Sigmoid colon (tissue), 7 donors: ENCODE measurements around the gene FNDC8. TPM values are rescaled to one million over a fixed set of nuclear protein-coding genes. Genes with fewer than 3 reads are reported as not detected.

Experiments
- DNase-seq: peaks from one replicate; pipeline ENCODE4 v3.0.0-alpha.2; 2019
- H3K27ac ChIP-seq, 4 donors: fragments of 200-600 bp; sonication (generic); one replicate each; pipeline ENCODE4 v1.5.1; 2016 to 2019; ENCODE audit warnings: mild to moderate bottlenecking in 1 of 4
- H3K27me3 ChIP-seq, 3 donors: fragments of 200-600 bp; sonication (generic); one replicate each; pipeline ENCODE4 v1.5.1; 2019; ENCODE audit warnings: mild to moderate bottlenecking in 1 of 3
- H3K36me3 ChIP-seq, 4 donors: fragments of 200-600 bp; sonication (generic); one replicate each; pipeline ENCODE4 v1.5.1; 2016 to 2019
- H3K4me1 ChIP-seq, 4 donors: fragments of 200-600 bp; sonication (generic); one replicate each; pipeline ENCODE4 v1.5.1; 2017 to 2019
- H3K4me3 ChIP-seq, 4 donors: fragments of 200-600 bp; sonication (generic); one replicate each; pipeline ENCODE4 v1.5.1; 2017 to 2019; ENCODE audit warnings: mild to moderate bottlenecking in 2 of 4, moderate library complexity in 1 of 4
- H3K9me3 ChIP-seq, 4 donors: fragments of 200-600 bp in 3 of 4; sonication (generic) in 3 of 4; one replicate each; pipeline versions ENCODE4 v1.5.1 to v1.6.1; 2013 to 2019
- EP300 ChIP-seq, 4 donors: sonication (generic); formaldehyde crosslinking; IDR thresholded peaks; one replicate each; pipeline ENCODE4 v1.6.1; 2017; ENCODE audit warnings: antibody characterized with exemption in 4 of 4
- POLR2A ChIP-seq, 2 donors: fragments of 450-650 bp; IDR thresholded peaks; one replicate each; pipeline ENCODE4 v1.6.1; 2016; ENCODE audit warnings: antibody characterized with exemption in 2 of 2, mild to moderate bottlenecking in 2 of 2, moderate library complexity in 2 of 2
- POLR2AphosphoS5 ChIP-seq, 4 donors: sonication (generic); formaldehyde crosslinking; IDR thresholded peaks; one replicate each; pipeline ENCODE4 v1.6.1; 2017; ENCODE audit warnings: antibody characterized with exemption in 4 of 4
- WGBS, 2 donors: extraction: QIAGEN DNeasy Blood & Tissue Kit; methylation state at CpG; one replicate each; pipeline ENCODE4 v1.1.7; 2013; 5-methylcytosine and 5-hydroxymethylcytosine counted together
- intact Hi-C: fragments of 100-400 bp; cut with DNase I; formaldehyde crosslinking; loops from one replicate; pipeline ENCODE4 v1.15.1; 2023
- polyA plus RNA-seq, 3 donors: library from polyadenylated mRNA; stranded (reverse); fragments of 200-250 nt; gene quantifications; one replicate each; pipeline ENCODE4 v1.2.3, GENCODE V29; 2013
- total RNA-seq, 4 donors: library from RNA; depleted of rRNA; stranded (reverse); fragments of >200 nt; gene quantifications; one replicate each; pipeline ENCODE4 v1.1.0, GENCODE V29; 2016
- TF ChIP-seq, protein P1 (sequence below), 4 experiments: fragments of 450-650 bp in 3 of 4; fragments of 200-600 bp in 1 of 4; IDR thresholded peaks; one replicate each; pipeline ENCODE4 v1.5.1; 2016 to 2019; ENCODE audit warnings: antibody characterized with exemption in 4 of 4, mild to moderate bottlenecking in 3 of 4, moderate library complexity in 2 of 4
- donor health status: healthy with polysubstance abuse.
- donor health status: Bipolar disorder and iron deficiency.
- donor health status: healthy.

The FNDC8 gene
- total RNA-seq (not detected), polyA plus RNA-seq (not detected)

DNA sequence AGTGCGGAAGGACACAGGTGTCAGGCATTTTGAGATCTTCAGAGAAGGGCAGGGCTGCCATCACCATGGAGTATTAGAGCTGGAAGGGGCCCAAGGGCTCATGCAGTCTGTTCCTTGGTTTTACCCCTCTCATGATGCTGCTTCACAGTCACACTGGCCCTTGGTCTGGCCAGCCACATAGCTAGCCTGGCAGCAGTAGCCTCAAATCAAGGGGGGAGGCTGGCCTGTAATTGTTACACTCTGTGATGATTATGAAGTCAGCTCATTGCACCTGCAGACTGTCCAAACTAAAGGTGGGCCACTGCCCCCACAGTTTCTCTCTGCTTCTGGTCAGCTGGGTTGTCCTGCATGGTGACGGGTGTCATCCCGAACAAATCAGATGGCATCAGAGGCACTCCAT lies at the start of gene FNDC8:
Gene FNDC8 (plus strand): TSS at position 301 of the 400 bp plus-strand sequence. CDS start 79 bp downstream, at position 380.
- no peak for DNase-seq
- no peaks in the 10 kb centered on the region for H3K27me3 ChIP-seq
- H3K36me3 ChIP-seq: no peaks in the 10 kb centered on the region
- peaks cover 0 to 28% (median 23%) of the 10 kb centered on the region in 4 donors for H3K4me1 ChIP-seq
- 95 to 98% methylated on average over 3 of the region's 3 CpGs for WGBS, 2 donors
- intact Hi-C loops: loop anchor here (5.0 kb wide), 1 partner anchor 34 kb away; no protein-coding TSS in a partner anchor
- no peaks in the 10 kb centered on the region for H3K9me3 ChIP-seq
- TF ChIP-seq POLR2A (IDR thresholded peaks at IDR 0.05) (no peak), EP300 (IDR thresholded peaks at IDR 0.05) (no peak), POLR2AphosphoS5 (IDR thresholded peaks at IDR 0.05) (no peak)
- TF ChIP-seq, protein P1, sequence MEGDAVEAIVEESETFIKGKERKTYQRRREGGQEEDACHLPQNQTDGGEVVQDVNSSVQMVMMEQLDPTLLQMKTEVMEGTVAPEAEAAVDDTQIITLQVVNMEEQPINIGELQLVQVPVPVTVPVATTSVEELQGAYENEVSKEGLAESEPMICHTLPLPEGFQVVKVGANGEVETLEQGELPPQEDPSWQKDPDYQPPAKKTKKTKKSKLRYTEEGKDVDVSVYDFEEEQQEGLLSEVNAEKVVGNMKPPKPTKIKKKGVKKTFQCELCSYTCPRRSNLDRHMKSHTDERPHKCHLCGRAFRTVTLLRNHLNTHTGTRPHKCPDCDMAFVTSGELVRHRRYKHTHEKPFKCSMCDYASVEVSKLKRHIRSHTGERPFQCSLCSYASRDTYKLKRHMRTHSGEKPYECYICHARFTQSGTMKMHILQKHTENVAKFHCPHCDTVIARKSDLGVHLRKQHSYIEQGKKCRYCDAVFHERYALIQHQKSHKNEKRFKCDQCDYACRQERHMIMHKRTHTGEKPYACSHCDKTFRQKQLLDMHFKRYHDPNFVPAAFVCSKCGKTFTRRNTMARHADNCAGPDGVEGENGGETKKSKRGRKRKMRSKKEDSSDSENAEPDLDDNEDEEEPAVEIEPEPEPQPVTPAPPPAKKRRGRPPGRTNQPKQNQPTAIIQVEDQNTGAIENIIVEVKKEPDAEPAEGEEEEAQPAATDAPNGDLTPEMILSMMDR (IDR thresholded peaks at IDR 0.05): no peak
- no peak within 1 kb of the TSS for H3K4me3 ChIP-seq
- no peak within 1 kb of the TSS for H3K27ac ChIP-seq

GRCh38 chr17:35073183-35073790 lies 48.1 kb upstream of the FNDC8 start:
- DNase-seq: no peak
- H3K4me3 ChIP-seq: no peak overlapping the region
- H3K27ac ChIP-seq: no peak overlapping the region
- intact Hi-C loops: no loop called here
- H3K9me3 ChIP-seq: no peaks in the 10 kb centered on the region
- H3K27me3 ChIP-seq: no peaks in the 10 kb centered on the region
- H3K4me1 ChIP-seq: peaks cover 0 to 33% (median 20%) of the 10 kb centered on the region in 4 donors
- TF ChIP-seq, protein P1 (IDR thresholded peaks at IDR 0.05): no peak
- TF ChIP-seq POLR2A (IDR thresholded peaks at IDR 0.05) (no peak), EP300 (IDR thresholded peaks at IDR 0.05) (no peak), POLR2AphosphoS5 (IDR thresholded peaks at IDR 0.05) (no peak)
- WGBS, 2 donors: 79 to 88% methylated on average over 3 of the region's 3 CpGs
- H3K36me3 ChIP-seq: no peaks in the 10 kb centered on the region

DNA sequence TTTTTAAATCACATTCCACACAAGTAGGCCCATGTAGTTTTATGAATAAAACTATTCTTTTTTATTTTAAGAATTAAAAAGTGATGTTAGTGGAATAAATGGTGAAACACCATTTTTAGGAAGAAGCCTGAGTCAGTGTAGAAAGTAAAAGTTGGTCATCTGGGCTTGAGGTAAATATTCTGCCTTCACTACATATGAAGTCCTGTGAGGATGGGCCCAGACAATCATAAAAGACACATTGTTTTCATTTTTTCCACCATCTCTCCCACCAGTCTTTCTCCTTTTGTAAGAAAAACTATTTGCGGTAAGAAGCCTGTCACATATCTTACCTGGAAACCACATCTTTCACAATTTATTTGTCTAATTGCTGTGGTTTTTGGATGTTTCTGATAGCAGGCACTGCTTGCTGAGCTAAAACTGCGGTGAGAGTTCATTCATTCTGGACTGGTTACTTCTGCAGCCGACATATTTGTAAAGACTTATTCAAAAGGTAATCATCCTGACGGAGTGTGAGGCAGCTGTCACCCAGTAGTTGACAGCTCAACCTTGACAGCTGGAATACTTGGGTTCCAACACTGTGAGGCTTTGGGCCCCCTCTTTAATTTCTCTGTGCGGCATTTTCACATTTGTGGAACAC lies 47.3 kb upstream of the FNDC8 start:
- WGBS, 2 donors: 53 to 68% methylated on average over 5 of the region's 5 CpGs
- Histone ChIP-seq H3K9me3 (no peaks in the 10 kb centered on the region), H3K27ac (no peak overlapping the region), H3K36me3 (no peaks in the 10 kb centered on the region), H3K27me3 (no peaks in the 10 kb centered on the region), H3K4me3 (no peak overlapping the region), H3K4me1 (peaks cover 0 to 33% (median 20%) of the 10 kb centered on the region in 4 donors)
- TF ChIP-seq, protein P1 (IDR thresholded peaks at IDR 0.05): no peak
- TF ChIP-seq EP300 (IDR thresholded peaks at IDR 0.05) (no peak), POLR2A (IDR thresholded peaks at IDR 0.05) (no peak), POLR2AphosphoS5 (IDR thresholded peaks at IDR 0.05) (no peak)
- intact Hi-C loops: no loop called here
- DNase-seq: no peak

DNA sequence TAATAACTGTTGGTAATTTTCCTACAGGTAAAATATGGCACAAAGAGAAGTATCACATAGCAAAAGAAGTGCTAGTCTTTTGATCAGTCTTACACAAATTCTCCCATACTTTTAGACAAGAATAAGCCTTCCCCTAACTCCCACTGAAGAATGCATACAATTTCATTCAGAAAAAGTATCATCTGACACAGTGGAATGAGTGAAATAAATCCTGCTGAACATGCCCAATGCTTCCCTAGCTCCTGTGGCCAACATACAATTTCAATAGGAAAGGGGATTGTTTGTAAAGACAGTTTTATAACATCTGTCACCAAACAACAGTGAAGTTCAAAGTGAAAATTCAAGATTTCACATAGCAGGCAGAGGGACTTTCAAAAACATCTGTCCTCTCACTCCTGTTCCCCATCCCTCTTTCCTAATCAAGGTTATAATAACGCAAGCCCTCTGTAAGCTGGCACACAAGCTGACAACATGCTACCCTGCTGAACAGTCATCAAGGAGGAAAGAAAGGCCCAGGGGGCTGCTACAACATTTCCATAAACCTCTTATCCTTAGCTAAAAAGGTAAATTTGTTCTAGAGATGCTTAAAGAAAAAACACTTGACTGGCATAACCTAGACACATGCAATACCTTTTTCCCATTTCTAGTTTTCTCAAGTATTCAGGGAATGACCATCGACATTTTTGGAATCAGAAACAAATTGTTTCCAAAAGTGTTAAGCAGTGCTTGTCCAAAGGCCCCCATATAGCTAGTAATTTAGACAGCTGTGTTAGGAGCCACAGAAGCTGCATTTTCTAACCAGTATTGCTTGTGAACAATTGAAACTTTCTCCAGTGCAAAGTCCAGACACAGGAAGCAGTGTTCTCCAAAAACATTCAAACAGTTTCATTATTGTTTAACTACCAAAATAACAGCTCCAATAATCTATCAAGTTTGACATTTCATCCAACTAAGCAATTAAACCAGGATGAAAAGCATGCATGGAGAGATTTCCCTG lies 46.4 kb upstream of the FNDC8 start:
- DNase-seq: no peak
- WGBS, 2 donors: 31 to 67% methylated on average over 2 of the region's 2 CpGs
- H3K4me1 ChIP-seq: peaks cover 0 to 29% (median 20%) of the 10 kb centered on the region in 4 donors
- no peak overlapping the region for H3K4me3 ChIP-seq
- H3K27ac ChIP-seq: no peak overlapping the region
- TF ChIP-seq EP300 (IDR thresholded peaks at IDR 0.05) (no peak), POLR2AphosphoS5 (IDR thresholded peaks at IDR 0.05) (no peak), POLR2A (IDR thresholded peaks at IDR 0.05) (no peak)
- TF ChIP-seq, protein P1 (IDR thresholded peaks at IDR 0.05): no peak
- no peaks in the 10 kb centered on the region for H3K9me3 ChIP-seq
- intact Hi-C loops: no loop called here
- H3K36me3 ChIP-seq: no peaks in the 10 kb centered on the region
- no peaks in the 10 kb centered on the region for H3K27me3 ChIP-seq
